ENCODE measurements around the gene PPIL3. TPM values are rescaled to one million over a fixed set of nuclear protein-coding genes. Genes with fewer than 3 reads are reported as not detected.

Gene PPIL3
- total and polyA plus RNA-seq, 2 experiments from 2014 or later = 42.9 to 54.0 TPM

- Histone ChIP-seq H4K20me1 (replicated peaks; ENCODE audit: insufficient read depth) (no peaks in the 10 kb centered on the region), H3K36me3 (ENCODE audit: insufficient read depth) (peaks cover 6% of the 10 kb centered on the region; the same call in 1 of the 2 replicates), H2AFZ (no peak overlapping the region; the same call in 1 of the 2 replicates), H3K4me1 (ENCODE audit: insufficient read depth) (peaks cover 2% of the 10 kb centered on the region; the same call in 1 of the 2 replicates), H3K4me2 (no peak overlapping the region), H3K4me3 (no peak overlapping the region), H3K9me2 (ENCODE audit: insufficient read depth) (peaks cover 3% of the 10 kb centered on the region; the same call in 1 of the 2 replicates), H3K27me3 (ENCODE audit: insufficient read depth) (no peaks in the 10 kb centered on the region), H3F3A (replicated peaks; ENCODE audit: low read depth) (no peaks in the 10 kb centered on the region), H3K79me2 (replicated peaks; ENCODE audit: insufficient read depth) (no peaks in the 10 kb centered on the region), H3K27ac (ENCODE audit: low read depth) (no peak overlapping the region)
- TF ChIP-seq REST (IDR thresholded peaks at IDR 0.05; ENCODE audit: unreplicated experiment) = no peak
- no peak for TF ChIP-seq ZNF462 (CRISPR knock-in tag; IDR thresholded peaks at IDR 0.05)
- no peak for TF ChIP-seq ZNF114 (CRISPR knock-in tag; IDR thresholded peaks at IDR 0.05)
- TF ChIP-seq NANOG (IDR thresholded peaks at IDR 0.05; ENCODE audit: borderline replicate concordance) = no peak
- no peak for TF ChIP-seq EZH2phosphoT487 (IDR thresholded peaks at IDR 0.05; ENCODE audit: unreplicated experiment)
- no peak for TF ChIP-seq POLR2AphosphoS5 (IDR thresholded peaks at IDR 0.05; ENCODE audit: low read depth)
- no peak overlapping the region for H3K4me3 Mint-ChIP-seq
- ATAC-seq (no peak), DNase-seq (ENCODE audit: low spot score) (no peak)
- H3K4me1 Mint-ChIP-seq = peaks cover 6% of the 10 kb centered on the region; the same call in 2 of the 3 replicates
- peaks cover 10% of the 10 kb centered on the region for H3K36me3 Mint-ChIP-seq (ENCODE audit: low read depth)
- no peaks in the 10 kb centered on the region for H3K27me3 Mint-ChIP-seq (ENCODE audit: insufficient read depth, low read depth, poor library complexity)
- no peak overlapping the region for H3K27ac Mint-ChIP-seq
- peaks cover 20% of the 10 kb centered on the region for H3K9me3 Mint-ChIP-seq
Observed at GRCh38 chr2:200834701-200835100, 54.2 kb downstream of the PPIL3 start.
